Measurements from ENCODE around the gene PAM16. TPM values are rescaled to one million over a fixed set of nuclear protein-coding genes. Genes with fewer than 3 reads are reported as not detected.
"Not testable (repeated sequence)": the region's sequence is repeated elsewhere in the genome, so short reads cannot be mapped to it uniquely, and the experiment has no call there.

Gene PAM16
- polyA plus RNA-seq, 6 donors from 2014 or later, result 33.1 to 54.6 (median 47.6) TPM

GRCh38 chr16:4347765-4348509 lies 3.2 kb downstream of the PAM16 start:
- H3K9me3 Mint-ChIP-seq, result peaks cover 0 to 1% (median 0%) of the 10 kb centered on the region in 7 donors

DNA sequence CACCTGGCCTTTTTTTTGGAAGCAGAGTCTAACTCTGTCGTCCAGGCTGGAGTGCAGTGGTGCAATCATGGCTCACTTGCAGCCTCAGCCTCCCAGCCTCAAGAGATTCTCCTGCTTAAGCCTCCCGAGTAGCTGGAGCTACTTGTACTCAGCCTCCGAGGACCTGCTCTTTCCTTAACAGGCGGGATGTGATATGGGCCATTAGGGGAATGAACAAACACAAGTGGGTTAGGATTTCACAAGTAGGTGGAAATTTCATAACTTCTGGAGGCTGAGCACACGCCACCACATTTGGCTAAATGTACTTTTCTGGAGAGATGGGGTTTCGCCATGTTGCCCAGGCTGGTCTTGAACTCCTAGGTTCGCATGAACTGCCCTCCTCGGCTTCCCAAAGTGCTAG lies 4.1 kb downstream of the PAM16 start:
- DNase-seq (no peak), ATAC-seq (ENCODE audit: low read depth in 2 of 2) (no peak)
- peaks cover 0 to 1% (median 0%) of the 10 kb centered on the region in 7 donors for H3K9me3 Mint-ChIP-seq
- peaks cover 17 to 51% (median 34%) of the 10 kb centered on the region in 3 donors for H3K4me1 Mint-ChIP-seq
- H3K27ac Mint-ChIP-seq, result peak overlapping the region in 2 of 6 donors; percentile 28 to 45
- H3K27me3 Mint-ChIP-seq, result no peaks in the 10 kb centered on the region
- peak overlapping the region in 2 of 8 donors; percentile 19 to 61 for H3K4me3 Mint-ChIP-seq
- no peaks in the 10 kb centered on the region for H3K36me3 Mint-ChIP-seq

More at GRCh38 chr16:4347765-4348509, 3.2 kb downstream of the PAM16 start:
- H3K36me3 Mint-ChIP-seq, result no peaks in the 10 kb centered on the region
- peaks cover 17 to 51% (median 34%) of the 10 kb centered on the region in 3 donors for H3K4me1 Mint-ChIP-seq
- ATAC-seq (ENCODE audit: low read depth in 2 of 2) (no peak), DNase-seq (no peak)
- no peaks in the 10 kb centered on the region for H3K27me3 Mint-ChIP-seq
- H3K27ac Mint-ChIP-seq, result no peak overlapping the region
- H3K4me3 Mint-ChIP-seq, result peak overlapping the region in 3 of 8 donors; percentile 37 to 70 (median 38)

DNA sequence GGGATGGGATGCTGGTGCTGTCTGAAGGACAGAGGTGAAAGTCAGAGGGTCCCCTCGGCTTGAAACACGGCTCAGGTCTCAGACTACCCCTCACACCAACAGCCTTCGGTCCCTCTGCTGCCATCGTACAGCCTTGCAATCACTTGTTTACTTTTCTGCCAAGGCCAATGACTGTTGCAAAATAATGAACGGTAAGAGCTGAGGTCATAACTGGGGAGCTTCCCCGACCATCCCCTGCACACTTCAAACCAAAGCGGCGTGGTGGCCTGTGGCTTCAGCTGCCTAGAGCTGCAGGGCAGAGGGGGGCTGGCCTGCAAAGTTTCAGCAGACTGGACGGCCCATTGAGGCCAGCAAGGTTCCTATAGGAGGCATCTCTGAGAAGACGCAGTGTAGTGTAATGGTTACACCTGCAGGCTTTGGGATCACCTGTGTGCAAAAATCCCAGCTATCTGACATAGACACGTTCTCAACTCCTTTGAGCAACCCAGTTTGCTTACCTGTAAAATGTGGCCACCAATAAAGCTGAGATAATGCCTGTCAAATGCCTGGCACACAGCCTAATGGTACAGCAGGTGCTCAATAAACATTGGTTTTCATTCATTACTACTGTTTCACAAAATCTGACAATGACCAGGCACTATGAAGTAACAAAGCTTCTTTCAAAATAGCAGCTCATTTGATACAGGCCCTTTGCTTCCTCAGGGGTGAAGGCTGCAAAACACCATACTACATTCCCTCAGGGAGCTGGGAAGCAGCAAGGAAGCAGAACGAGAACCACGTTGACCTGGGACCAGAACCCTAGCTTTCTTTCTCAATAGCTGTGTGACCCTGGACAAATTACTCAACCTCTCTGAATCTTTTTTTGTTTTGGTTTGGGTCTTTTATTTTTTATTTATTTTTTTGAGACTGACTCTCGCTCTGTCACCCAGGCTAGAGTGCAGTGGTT lies 5.0 kb downstream of the PAM16 start:
- Mint-ChIP-seq H3K27ac (peak overlapping the region in 2 of 6 donors; percentile 38 to 44), H3K9me3 (peaks cover 0 to 1% (median 0%) of the 10 kb centered on the region in 7 donors), H3K27me3 (no peaks in the 10 kb centered on the region), H3K36me3 (no peaks in the 10 kb centered on the region), H3K4me1 (peaks cover 15 to 47% (median 26%) of the 10 kb centered on the region in 3 donors), H3K4me3 (peak overlapping the region in 1 of 8 donors; percentile 13)
- ATAC-seq (ENCODE audit: low read depth in 2 of 2) (no peak), DNase-seq (no peak)

DNA sequence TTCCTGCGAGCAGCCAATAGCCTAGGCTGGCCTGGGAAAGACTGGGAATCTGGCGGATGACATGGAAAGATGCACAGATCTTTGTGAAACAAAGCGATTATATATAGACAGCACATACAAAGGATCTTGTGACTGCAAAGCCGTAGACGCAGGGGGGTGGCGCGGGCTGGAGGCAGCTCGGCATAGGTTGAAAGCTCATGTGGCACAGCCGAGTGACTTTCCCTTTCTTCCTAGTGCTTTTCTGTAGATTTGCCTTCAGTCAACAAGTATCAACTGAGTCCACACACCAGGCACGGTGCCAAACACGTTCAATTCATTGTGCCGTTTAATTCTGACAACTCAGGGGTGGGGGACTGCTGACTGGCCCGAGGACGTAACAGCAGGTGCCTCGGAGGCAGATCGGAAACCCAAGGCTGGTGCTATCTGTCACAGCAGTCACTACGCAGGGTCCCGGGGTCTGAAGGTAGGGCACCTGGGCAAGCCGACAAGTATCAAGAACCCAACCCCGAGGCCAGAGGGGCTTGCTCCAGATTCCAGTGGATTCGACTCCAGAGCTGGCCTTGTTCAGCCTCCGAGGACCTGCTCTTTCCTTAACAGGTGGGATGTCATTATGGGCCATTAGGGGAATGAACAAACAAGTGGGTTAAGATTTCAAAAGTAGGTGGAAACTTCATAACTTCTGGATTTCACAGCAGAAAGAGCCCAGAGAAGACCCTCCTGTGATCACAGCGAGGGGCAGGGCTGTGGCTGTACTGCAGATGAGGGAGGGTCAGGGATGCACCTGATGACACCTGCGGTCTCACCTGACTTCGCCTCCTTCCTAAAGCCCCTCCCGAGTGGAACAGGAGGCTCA lies 5.9 kb downstream of the PAM16 start:
- DNase-seq (no peak), ATAC-seq (ENCODE audit: low read depth in 2 of 2) (no peak)
- Mint-ChIP-seq H3K27me3 (no peaks in the 10 kb centered on the region), H3K27ac (peak overlapping the region in 5 of 6 donors; percentile 14 to 78 (median 54)), H3K4me1 (peaks cover 13 to 40% (median 25%) of the 10 kb centered on the region in 3 donors), H3K4me3 (peak overlapping the region in 1 of 8 donors; percentile 21), H3K9me3 (peaks cover 0 to 1% (median 0%) of the 10 kb centered on the region in 7 donors), H3K36me3 (no peaks in the 10 kb centered on the region)

DNA sequence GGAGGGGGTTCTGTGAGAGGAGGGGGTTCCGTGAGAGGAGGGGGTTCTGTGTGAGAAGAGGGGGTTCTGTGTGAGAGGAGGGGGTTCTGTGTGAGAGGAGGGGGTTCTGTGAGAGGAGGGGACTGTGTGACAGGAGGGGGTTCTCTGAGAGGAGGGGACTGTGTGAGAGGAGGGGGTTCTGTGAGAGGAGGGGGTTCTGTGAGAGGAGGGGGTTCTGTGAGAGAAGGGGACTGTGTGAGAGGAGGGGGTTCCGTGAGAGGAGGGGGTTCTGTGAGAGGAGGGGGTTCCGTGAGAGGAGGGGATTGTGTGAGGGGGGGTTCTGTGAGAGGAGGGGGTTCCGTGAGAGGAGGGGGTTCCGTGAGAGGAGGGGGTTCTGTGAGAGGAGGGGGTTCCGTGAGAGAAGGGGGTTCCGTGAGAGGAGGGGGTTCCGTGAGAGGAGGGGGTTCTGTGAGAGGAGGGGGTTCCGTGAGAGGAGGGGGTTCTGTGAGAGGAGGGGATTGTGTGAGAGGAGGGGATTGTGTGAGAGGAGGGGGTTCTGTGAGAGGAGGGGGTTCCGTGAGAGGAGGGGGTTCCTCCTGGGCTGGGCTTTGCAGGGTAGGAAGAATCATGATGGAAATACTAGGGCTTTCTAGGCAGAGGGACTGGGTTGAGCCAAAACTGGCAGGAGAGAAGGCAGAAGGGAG lies 6.7 kb downstream of the PAM16 start:
- DNase-seq; H3K27me3 Mint-ChIP-seq; H3K36me3 Mint-ChIP-seq; ATAC-seq (ENCODE audit: low read depth in 2 of 2); H3K9me3 Mint-ChIP-seq; H3K4me3 Mint-ChIP-seq: not testable (repeated sequence)
- Mint-ChIP-seq H3K4me1 (peaks cover 13 to 37% (median 25%) of the 10 kb centered on the region in 3 donors), H3K27ac (peak overlapping the region in 3 of 6 donors; percentile 14 to 78 (median 62))

DNA sequence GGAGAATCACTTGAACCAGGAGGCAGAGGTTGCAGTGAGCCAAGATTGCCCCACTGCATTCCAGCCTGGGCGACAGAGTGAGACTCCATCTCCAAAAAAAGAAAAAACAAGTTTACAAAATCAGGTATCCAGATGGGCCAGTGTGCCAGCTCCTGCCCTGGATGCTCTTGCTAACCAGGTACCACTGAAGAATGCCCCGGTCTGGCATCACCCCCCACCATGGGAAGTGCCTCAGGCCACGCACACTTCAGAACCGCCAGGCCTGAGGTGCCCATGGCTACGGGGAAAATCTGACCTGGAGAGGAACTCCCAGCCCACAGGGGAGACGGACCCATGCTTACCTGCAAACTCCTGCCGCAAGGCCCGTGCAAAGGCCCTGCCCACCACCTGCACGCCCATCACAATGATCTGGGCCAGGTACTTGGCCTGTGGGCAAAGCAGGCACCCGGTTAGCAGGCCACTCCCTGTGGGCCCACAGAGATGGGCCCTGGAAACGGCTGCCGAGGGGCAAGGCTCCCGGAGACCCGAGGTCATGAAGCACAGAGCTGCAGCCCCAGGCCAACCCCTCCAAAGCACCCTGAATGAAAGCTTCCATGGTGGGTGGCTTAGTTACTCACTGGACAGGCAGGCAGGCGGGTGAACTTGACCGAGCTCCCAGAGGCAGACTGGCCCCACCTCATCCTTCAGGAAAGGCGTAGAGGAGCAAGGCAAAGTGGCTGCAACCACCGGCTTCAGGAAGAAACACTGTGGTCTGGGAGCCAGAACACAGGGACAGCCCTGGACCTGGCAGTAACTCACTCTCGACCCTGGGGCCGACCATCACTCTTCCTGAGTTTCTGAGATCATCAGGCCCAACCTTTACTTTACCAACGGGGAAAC lies 8.0 kb downstream of the PAM16 start:
- Mint-ChIP-seq H3K27me3 (no peaks in the 10 kb centered on the region), H3K4me1 (peaks cover 8 to 31% (median 18%) of the 10 kb centered on the region in 3 donors), H3K27ac (peak overlapping the region in 4 of 6 donors; percentile 53 to 90 (median 55)), H3K4me3 (no peak overlapping the region), H3K9me3 (peaks cover 0 to 1% (median 0%) of the 10 kb centered on the region in 7 donors), H3K36me3 (no peaks in the 10 kb centered on the region)
- no peak for DNase-seq
- no peak for ATAC-seq (ENCODE audit: low read depth in 2 of 2)

GRCh38 chr16:4341250-4341649 lies 9.9 kb downstream of the PAM16 start:
- peaks cover 7 to 16% (median 8%) of the 10 kb centered on the region in 3 donors for H3K4me1 Mint-ChIP-seq
- DNase-seq (no peak), ATAC-seq (ENCODE audit: low read depth in 2 of 2) (no peak)
- H3K27me3 Mint-ChIP-seq, result no peaks in the 10 kb centered on the region
- peaks cover 0 to 1% (median 0%) of the 10 kb centered on the region in 7 donors for H3K9me3 Mint-ChIP-seq
- H3K27ac Mint-ChIP-seq, result no peak overlapping the region
- no peaks in the 10 kb centered on the region for H3K36me3 Mint-ChIP-seq
- no peak overlapping the region for H3K4me3 Mint-ChIP-seq

DNA sequence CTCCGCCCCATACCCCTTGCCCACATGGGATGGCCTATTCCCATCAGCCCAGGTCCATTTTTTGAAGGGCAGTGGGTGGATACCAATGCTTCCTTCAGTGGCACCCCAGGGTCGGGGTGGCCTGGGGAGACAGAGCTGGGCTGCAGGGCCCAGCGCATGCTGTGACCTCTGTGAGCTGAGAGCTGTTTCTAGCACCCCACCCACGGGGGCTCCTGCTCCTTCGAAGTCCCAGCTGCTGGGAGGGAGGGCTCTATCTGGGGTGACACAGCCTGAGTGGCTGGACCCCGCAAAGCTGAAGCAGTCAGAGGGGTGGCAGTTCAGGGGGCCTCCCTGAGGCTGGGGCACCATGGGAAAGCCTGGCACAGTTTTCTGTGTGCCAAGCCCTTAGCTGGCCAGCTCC lies 10.7 kb downstream of the PAM16 start:
- DNase-seq, result no peak
- H3K9me3 Mint-ChIP-seq, result peaks cover 0 to 1% (median 0%) of the 10 kb centered on the region in 7 donors
- H3K36me3 Mint-ChIP-seq, result no peaks in the 10 kb centered on the region
- H3K4me1 Mint-ChIP-seq, result peaks cover 7 to 13% (median 8%) of the 10 kb centered on the region in 3 donors
- no peak for ATAC-seq (ENCODE audit: low read depth in 2 of 2)
- no peak overlapping the region for H3K27ac Mint-ChIP-seq
- no peak overlapping the region for H3K4me3 Mint-ChIP-seq
- H3K27me3 Mint-ChIP-seq, result no peaks in the 10 kb centered on the region

DNA sequence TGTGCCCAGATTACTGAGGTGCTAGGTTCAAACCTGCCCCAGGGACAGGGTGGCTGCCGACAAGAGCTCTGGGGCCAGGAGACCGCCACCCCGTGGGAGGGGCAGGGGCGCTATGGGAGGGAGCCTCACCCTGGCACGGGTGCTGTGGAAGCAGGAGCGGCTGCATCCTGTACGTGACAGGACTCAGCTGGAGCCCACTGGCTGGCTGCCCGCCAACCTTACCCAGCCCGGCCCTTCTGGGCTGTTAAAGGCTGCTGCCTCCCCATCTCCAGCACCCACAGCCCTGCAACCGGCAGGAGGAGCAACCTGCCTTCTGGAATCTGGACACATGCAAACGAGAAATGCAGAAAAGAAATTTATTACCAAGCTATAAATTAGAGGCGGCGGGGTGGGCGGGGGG lies 11.2 kb downstream of the PAM16 start:
- no peak for ATAC-seq (ENCODE audit: low read depth in 2 of 2)
- DNase-seq, result no peak
- Mint-ChIP-seq H3K36me3 (no peaks in the 10 kb centered on the region), H3K4me3 (no peak overlapping the region), H3K9me3 (peaks cover 0 to 1% (median 0%) of the 10 kb centered on the region in 7 donors), H3K27me3 (no peaks in the 10 kb centered on the region), H3K4me1 (peaks cover 7 to 10% (median 7%) of the 10 kb centered on the region in 3 donors), H3K27ac (no peak overlapping the region)

GRCh38 chr16:4339455-4339854 lies 11.7 kb downstream of the PAM16 start:
- no peak for ATAC-seq (ENCODE audit: low read depth in 2 of 2)
- no peaks in the 10 kb centered on the region for H3K36me3 Mint-ChIP-seq
- no peak for DNase-seq
- H3K27ac Mint-ChIP-seq, result no peak overlapping the region
- H3K27me3 Mint-ChIP-seq, result no peaks in the 10 kb centered on the region
- H3K4me1 Mint-ChIP-seq, result peaks cover 4 to 7% (median 7%) of the 10 kb centered on the region in 3 donors
- H3K4me3 Mint-ChIP-seq, result no peak overlapping the region
- peaks cover 0 to 1% (median 0%) of the 10 kb centered on the region in 7 donors for H3K9me3 Mint-ChIP-seq

- H3K4me1 Mint-ChIP-seq, result peaks cover under 1 to 6% (median 5%) of the 10 kb centered on the region in 3 donors
- H3K9me3 Mint-ChIP-seq, result peaks cover 0 to under 1% (median 0%) of the 10 kb centered on the region in 7 donors
Observed at GRCh38 chr16:4338712-4339299, 12.3 kb downstream of the PAM16 start.

More at GRCh38 chr16:4338712-4339299, 12.3 kb downstream of the PAM16 start:
- H3K27ac Mint-ChIP-seq, result peak overlapping the region in 1 of 6 donors; percentile 21
- H3K36me3 Mint-ChIP-seq, result no peaks in the 10 kb centered on the region
- H3K4me3 Mint-ChIP-seq, result no peak overlapping the region
- DNase-seq (no peak), ATAC-seq (ENCODE audit: low read depth in 2 of 2) (no peak)
- H3K27me3 Mint-ChIP-seq, result no peaks in the 10 kb centered on the region
